Activated T-helper 1 cell treated with anti-CD3 and anti-CD28 coated beads, Interleukin-12 subunit alpha, Interleukin-12 subunit beta, Interleukin-2, Interleukin-4 antibody, amounts not matched to agents 30 ng/mL and 10 ng/mL and 1 ng/mL, durations not matched to agents 14 hours and 24 hours and 36 hours (primary cell): ENCODE measurements around the gene PFKP. TPM values are rescaled to one million over a fixed set of nuclear protein-coding genes. Genes with fewer than 3 reads are reported as not detected.

Experiments used
- DNase-seq: peaks from one replicate; pipeline ENCODE4 v3.0.0; 2021; ENCODE audit warnings: low spot score
- H3K27ac Mint-ChIP-seq: one replicate; pipeline ENCODE4 v1.8.0; 2021; ENCODE audit warnings: mild to moderate bottlenecking, mixed read lengths
- H3K27me3 Mint-ChIP-seq: one replicate; pipeline ENCODE4 v1.8.0; 2022; ENCODE audit warnings: mild to moderate bottlenecking, moderate library complexity, mixed read lengths; ENCODE audit not compliant: insufficient read depth
- H3K36me3 Mint-ChIP-seq: one replicate; pipeline ENCODE4 v1.8.0; 2021; ENCODE audit warnings: low read depth, mixed read lengths
- H3K4me1 Mint-ChIP-seq: one replicate; pipeline ENCODE4 v1.8.0; 2021; ENCODE audit warnings: low read depth, mixed read lengths
- H3K4me3 Mint-ChIP-seq: one replicate; pipeline ENCODE4 v1.8.0; 2021; ENCODE audit warnings: mild to moderate bottlenecking, moderate library complexity, mixed read lengths
- H3K9me3 Mint-ChIP-seq: one replicate; pipeline ENCODE4 v1.8.0; 2021; ENCODE audit warnings: mixed read lengths
- intact Hi-C: fragments of 100-400 bp; cut with micrococcal nuclease; formaldehyde crosslinking; loops from one replicate; pipeline ENCODE4 v1.15.1; 2024
- total RNA-seq: library from RNA; stranded (reverse); gene quantifications from 2 replicates; pipeline ENCODE4 v1.2.3, GENCODE V29; 2022

Gene PFKP
- total RNA-seq, 1 donor from 2014 or later = 264 TPM

DNA sequence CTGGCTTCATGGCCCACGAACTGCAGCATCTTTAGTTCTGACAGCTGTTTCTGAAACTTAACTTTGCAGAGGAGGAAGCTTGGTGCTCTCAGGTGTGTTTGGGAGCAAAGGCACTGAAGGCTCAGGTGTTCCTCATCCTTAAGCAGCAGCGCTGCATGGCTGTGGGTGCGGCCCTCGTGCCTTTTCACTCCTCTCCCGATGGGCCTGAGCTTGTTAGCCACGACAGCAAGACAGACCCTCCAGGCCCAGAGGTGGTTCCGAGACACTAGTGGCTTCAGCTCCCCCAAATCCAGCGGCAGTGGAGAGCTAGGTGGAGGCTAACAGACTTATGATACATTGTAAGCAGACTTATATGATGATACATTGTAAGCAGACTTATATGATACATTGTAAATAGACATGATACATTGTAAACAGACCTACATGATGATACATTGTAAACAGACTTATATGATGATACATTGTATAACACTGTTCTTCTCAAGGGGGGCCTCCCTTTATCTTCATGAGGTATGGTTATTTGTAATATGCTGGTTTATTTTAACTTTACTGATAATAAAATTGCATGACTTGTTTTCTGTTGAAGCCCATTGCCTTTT lies 14.1 kb downstream of the PFKP start:
- Mint-ChIP-seq H3K9me3 (no peaks in the 10 kb centered on the region), H3K27ac (no peak overlapping the region), H3K27me3 (no peaks in the 10 kb centered on the region), H3K4me1 (peaks cover 21% of the 10 kb centered on the region), H3K36me3 (peaks cover 32% of the 10 kb centered on the region), H3K4me3 (no peak overlapping the region)
- intact Hi-C loops = no loop called here
- DNase-seq = no peak

DNA sequence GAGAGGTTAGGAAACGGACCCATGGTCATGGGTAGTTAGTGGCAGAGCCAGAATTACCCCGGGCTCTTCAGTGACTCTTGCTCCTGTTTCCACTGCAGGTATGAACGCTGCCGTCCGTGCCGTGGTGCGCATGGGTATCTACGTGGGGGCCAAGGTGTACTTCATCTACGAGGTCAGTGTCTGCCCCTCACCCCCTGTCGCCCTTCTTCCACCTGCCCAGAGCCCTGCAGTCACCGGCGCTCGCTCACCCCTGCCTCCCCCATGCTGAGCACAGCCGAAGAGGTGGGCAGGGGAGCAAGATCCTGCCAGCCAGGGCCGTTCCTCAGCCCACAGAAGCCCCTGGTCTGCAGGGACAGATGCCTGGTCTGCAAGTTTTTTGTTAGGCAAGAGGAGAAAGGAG lies 14.9 kb downstream of the PFKP start:
- DNase-seq = no peak
- H3K27ac Mint-ChIP-seq = no peak overlapping the region
- peaks cover 27% of the 10 kb centered on the region for H3K36me3 Mint-ChIP-seq
- H3K4me1 Mint-ChIP-seq = peaks cover 20% of the 10 kb centered on the region
- intact Hi-C loops = no loop called here
- H3K9me3 Mint-ChIP-seq = no peaks in the 10 kb centered on the region
- no peak overlapping the region for H3K4me3 Mint-ChIP-seq
- no peaks in the 10 kb centered on the region for H3K27me3 Mint-ChIP-seq

- H3K27ac Mint-ChIP-seq = no peak overlapping the region
Observed at GRCh38 chr10:3085785-3086567, 18.6 kb downstream of the PFKP start.

GRCh38 chr10:3090388-3090787 lies 23.0 kb downstream of the PFKP start:
- Mint-ChIP-seq H3K36me3 (peaks cover 48% of the 10 kb centered on the region), H3K4me1 (peaks cover 63% of the 10 kb centered on the region), H3K27me3 (no peaks in the 10 kb centered on the region), H3K9me3 (no peaks in the 10 kb centered on the region), H3K27ac (no peak overlapping the region), H3K4me3 (no peak overlapping the region)
- no peak for DNase-seq
- intact Hi-C loops = loop anchor here (10.0 kb wide), 3 partner anchors 944 to 1564 kb away; no protein-coding TSS in a partner anchor

More at GRCh38 chr10:3085785-3086567, 18.6 kb downstream of the PFKP start:
- no peak overlapping the region for H3K4me3 Mint-ChIP-seq
- peaks cover 29% of the 10 kb centered on the region for H3K36me3 Mint-ChIP-seq
- DNase-seq = no peak
- no peaks in the 10 kb centered on the region for H3K27me3 Mint-ChIP-seq
- intact Hi-C loops = no loop called here
- no peaks in the 10 kb centered on the region for H3K9me3 Mint-ChIP-seq
- H3K4me1 Mint-ChIP-seq = peaks cover 23% of the 10 kb centered on the region

DNA sequence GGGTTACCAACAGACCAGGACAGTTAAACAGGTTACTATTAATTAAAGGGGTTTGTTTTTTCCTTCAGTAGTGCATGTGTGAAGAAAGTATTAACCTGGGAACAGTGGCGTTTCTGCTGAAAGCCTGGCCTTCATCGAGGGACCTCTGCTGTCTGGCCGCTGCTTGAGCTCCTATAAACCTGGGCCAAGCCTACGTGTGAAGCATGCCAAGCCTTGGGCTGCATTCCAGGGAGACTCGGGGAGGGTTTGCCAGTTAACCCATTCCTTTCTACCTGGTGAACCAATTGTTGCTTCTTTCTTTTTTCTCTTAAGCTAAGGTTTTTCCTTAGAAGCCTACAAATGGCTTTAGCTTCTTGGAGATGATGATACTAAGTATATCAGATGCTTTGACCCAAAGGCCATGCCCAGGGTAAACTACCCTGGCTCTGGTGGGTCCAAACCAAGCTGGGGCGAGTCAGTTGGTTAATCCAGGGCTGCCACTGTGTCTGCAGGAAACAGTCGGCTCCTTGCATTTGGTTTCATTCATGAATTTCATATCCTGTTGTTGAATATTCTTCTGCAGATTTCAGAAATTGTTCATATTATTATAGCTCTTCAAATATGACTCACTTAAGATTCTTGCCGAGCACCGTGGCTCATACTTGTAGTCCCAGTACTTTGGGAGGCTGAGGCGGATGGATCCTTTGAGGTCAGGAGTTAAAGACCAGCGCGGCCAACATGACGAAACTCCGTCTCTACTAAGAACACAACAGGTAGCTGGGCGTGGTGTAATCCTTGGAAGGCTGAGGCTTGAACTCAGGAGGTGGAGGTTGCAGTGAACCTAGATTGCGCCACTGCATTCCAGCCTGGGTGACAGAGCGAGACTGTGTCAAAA lies 23.8 kb downstream of the PFKP start:
- no peaks in the 10 kb centered on the region for H3K27me3 Mint-ChIP-seq
- H3K27ac Mint-ChIP-seq = peak overlapping the region; percentile 89
- H3K4me3 Mint-ChIP-seq = peak overlapping the region; percentile 31
- DNase-seq = peak; percentile 23
- H3K4me1 Mint-ChIP-seq = peaks cover 70% of the 10 kb centered on the region
- intact Hi-C loops = loop anchor here (10.0 kb wide), 3 partner anchors 944 to 1564 kb away; no protein-coding TSS in a partner anchor
- no peaks in the 10 kb centered on the region for H3K9me3 Mint-ChIP-seq
- peaks cover 48% of the 10 kb centered on the region for H3K36me3 Mint-ChIP-seq

DNA sequence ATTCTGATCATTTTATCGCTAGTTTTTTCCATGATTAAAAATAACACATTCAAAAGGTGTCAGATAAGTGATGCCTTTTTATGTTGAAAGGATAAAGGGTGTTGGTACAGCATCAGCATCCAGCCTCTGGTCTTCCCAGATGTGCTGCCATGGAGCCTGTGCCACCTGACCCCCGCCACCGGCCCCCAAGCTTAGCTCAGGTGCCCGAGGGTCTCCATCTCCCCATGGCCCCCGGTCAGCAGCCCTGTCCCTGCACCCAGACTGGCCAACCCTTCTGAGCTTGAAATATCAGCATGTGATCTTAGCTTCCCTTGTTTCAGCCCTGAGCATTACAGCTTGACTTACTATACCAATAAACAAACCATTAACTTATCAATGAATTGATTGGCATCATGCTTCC lies 24.6 kb downstream of the PFKP start:
- H3K4me1 Mint-ChIP-seq = peaks cover 66% of the 10 kb centered on the region
- H3K36me3 Mint-ChIP-seq = peaks cover 48% of the 10 kb centered on the region
- peak overlapping the region; percentile 21 for H3K4me3 Mint-ChIP-seq
- peak overlapping the region; percentile 83 for H3K27ac Mint-ChIP-seq
- DNase-seq = no peak
- H3K9me3 Mint-ChIP-seq = no peaks in the 10 kb centered on the region
- intact Hi-C loops = loop anchor here (10.0 kb wide), 3 partner anchors 943 to 1563 kb away; no protein-coding TSS in a partner anchor
- H3K27me3 Mint-ChIP-seq = no peaks in the 10 kb centered on the region

DNA sequence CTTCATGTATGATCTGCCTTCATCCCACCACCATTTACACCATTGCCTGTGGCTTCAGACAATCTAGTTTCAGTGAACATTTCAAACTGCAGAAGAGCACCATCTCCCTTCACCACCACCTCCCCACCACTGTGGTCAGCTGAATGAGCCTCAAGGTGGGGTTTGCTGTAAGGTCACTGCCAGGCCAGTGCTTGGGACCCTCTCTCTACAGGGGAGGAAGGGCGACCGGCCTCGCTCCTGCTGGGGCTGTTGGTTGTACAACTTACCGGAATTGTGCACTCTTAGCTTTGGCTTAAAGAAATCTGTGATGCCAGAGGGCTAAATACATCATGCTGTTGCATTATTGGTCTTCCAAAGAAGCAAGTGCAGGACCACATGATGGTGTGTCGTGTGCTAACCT lies 26.6 kb downstream of the PFKP start:
- Mint-ChIP-seq H3K27me3 (no peaks in the 10 kb centered on the region), H3K27ac (peak overlapping the region; percentile 97), H3K4me1 (peaks cover 71% of the 10 kb centered on the region), H3K9me3 (no peaks in the 10 kb centered on the region), H3K4me3 (peak overlapping the region; percentile 42), H3K36me3 (peaks cover 50% of the 10 kb centered on the region)
- no peak for DNase-seq
- intact Hi-C loops = loop anchor here (2.0 to 10.0 kb wide), 4 partner anchors 79 to 1561 kb away; partner anchors contain the start of gene PITRM1

- intact Hi-C loops = loop anchor here (1.0 to 10.0 kb wide), 8 partner anchors 23 to 1560 kb away; partner anchors contain the start of gene PITRM1
Observed at GRCh38 chr10:3094609-3095036, 27.3 kb downstream of the PFKP start.

GRCh38 chr10:3095373-3096139 lies 28.2 kb downstream of the PFKP start:
- Mint-ChIP-seq H3K4me3 (peak overlapping the region; percentile 69), H3K9me3 (no peaks in the 10 kb centered on the region), H3K36me3 (peaks cover 58% of the 10 kb centered on the region), H3K27ac (peak overlapping the region; percentile 97), H3K4me1 (peaks cover 70% of the 10 kb centered on the region), H3K27me3 (no peaks in the 10 kb centered on the region)
- intact Hi-C loops = loop anchor here (1.0 to 10.0 kb wide), 8 partner anchors 24 to 1559 kb away; partner anchors contain the start of gene PITRM1
- peak; percentile 57 for DNase-seq

More at GRCh38 chr10:3094609-3095036, 27.3 kb downstream of the PFKP start:
- no peak for DNase-seq
- H3K36me3 Mint-ChIP-seq = peaks cover 54% of the 10 kb centered on the region
- peak overlapping the region; percentile 97 for H3K27ac Mint-ChIP-seq
- no peaks in the 10 kb centered on the region for H3K27me3 Mint-ChIP-seq
- peak overlapping the region; percentile 69 for H3K4me3 Mint-ChIP-seq
- peaks cover 76% of the 10 kb centered on the region for H3K4me1 Mint-ChIP-seq
- no peaks in the 10 kb centered on the region for H3K9me3 Mint-ChIP-seq

GRCh38 chr10:3096149-3096548 lies 28.8 kb downstream of the PFKP start:
- Mint-ChIP-seq H3K9me3 (no peaks in the 10 kb centered on the region), H3K27me3 (no peaks in the 10 kb centered on the region), H3K27ac (peak overlapping the region; percentile 97), H3K36me3 (peaks cover 55% of the 10 kb centered on the region), H3K4me1 (peaks cover 64% of the 10 kb centered on the region), H3K4me3 (no peak overlapping the region)
- no peak for DNase-seq
- intact Hi-C loops = loop anchor here (5.0 to 10.0 kb wide), 4 partner anchors 371 to 1559 kb away; no protein-coding TSS in a partner anchor

DNA sequence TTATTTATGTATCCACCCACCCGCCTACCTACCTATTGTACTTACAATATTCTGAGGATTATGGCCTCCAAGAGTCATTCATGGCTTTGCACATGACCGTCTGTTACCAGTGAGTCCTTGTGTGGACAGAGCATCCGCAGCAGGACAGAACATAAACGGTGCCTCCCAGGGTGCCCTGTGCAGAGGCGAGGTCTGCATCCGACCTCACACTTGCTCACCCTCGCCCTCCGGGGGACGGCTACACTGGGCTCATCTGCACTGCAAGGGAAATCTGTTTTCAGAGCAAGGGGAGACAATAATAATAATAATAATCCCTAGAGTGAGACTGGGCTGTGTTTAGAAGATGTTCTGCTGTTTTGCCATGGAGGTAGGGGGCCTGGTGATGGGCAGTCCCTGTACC lies 29.8 kb downstream of the PFKP start:
- Mint-ChIP-seq H3K9me3 (no peaks in the 10 kb centered on the region), H3K27ac (peak overlapping the region; percentile 80), H3K27me3 (no peaks in the 10 kb centered on the region), H3K36me3 (peaks cover 54% of the 10 kb centered on the region), H3K4me3 (no peak overlapping the region), H3K4me1 (peaks cover 55% of the 10 kb centered on the region)
- DNase-seq = no peak
- intact Hi-C loops = loop anchor here (5.0 to 10.0 kb wide), 4 partner anchors 370 to 1558 kb away; no protein-coding TSS in a partner anchor
